ENCODE data around the gene TRAM2. TPM values are rescaled to one million over a fixed set of nuclear protein-coding genes. Genes with fewer than 3 reads are reported as not detected.

The TRAM2 gene
- total and polyA plus RNA-seq, 2 donors (not counting 3 experiments of a cell fraction or from before 2014, with no cell fraction given), result 85.7 to 98.6 TPM

DNA sequence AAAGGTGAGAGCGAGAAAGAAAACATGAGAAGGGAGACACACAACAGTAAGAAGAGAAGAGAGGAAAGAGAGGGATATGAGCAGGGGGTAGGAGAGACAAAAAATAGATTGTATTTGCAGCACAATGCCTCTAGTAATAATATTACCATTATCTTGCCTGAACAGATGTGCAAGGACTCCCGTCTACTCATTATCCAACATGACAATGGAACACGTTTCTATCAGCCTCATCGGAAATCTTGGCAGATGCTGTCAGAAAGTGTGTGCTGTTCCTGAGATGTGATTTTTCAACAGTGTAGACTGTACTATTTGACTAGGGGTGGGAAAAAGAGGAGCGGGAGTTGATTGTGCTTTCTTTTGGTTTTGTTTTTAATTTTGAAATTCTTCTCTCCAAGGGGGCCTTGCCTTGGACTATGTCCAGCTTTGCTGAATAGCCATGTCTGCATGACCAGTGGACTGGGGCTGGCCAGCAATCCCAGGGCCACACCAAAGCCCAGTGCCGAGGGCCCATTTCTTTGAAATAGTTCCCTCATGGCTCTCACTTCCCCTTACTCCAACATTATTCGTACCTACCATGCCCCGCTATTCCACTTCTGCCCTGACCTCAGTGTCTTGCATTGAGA is 11.3 kb upstream of the TRAM2 start:
- H3K9me1 ChIP-seq (replicated peaks; ENCODE audit: control insufficient read depth, extremely low read depth, insufficient read depth, low read length), result no peaks in the 10 kb centered on the region
- no peak overlapping the region for H2AFZ ChIP-seq (ENCODE audit: low read depth, low read length)
- H3K9ac ChIP-seq (replicated peaks; ENCODE audit: extremely low read depth, insufficient read depth, low read length), result no peak overlapping the region
- H4K20me1 ChIP-seq (replicated peaks; ENCODE audit: control insufficient read depth, extremely low read depth, insufficient read depth, low read length), result no peaks in the 10 kb centered on the region
- no peaks in the 10 kb centered on the region for H3K79me2 ChIP-seq (ENCODE audit: control insufficient read depth, insufficient read depth, low read length)
- H3K27me3 ChIP-seq (ENCODE audit: control insufficient read depth in 2 of 2, insufficient read depth in 2 of 2, low read length in 2 of 2), result no peaks in the 10 kb centered on the region
- no peak overlapping the region for H3K27ac ChIP-seq (ENCODE audit: insufficient read depth, low read depth, low read length)
- peaks cover 6% of the 10 kb centered on the region for H3K4me1 ChIP-seq (ENCODE audit: control insufficient read depth, extremely low read depth, insufficient read depth, low read length)
- POLR2A ChIA-PET, result no interaction called here
- TF ChIP-seq JUN (IDR thresholded peaks at IDR 0.05; ENCODE audit: borderline replicate concordance, insufficient read depth, insufficient read length, low read depth), result no peak
- no peaks in the 10 kb centered on the region for H3K9me3 ChIP-seq (replicated peaks; ENCODE audit: control insufficient read depth, insufficient read depth, low read length)
- no peak for FAIRE-seq
- dilution Hi-C loops (cut with MboI; ENCODE audit: extremely low pct_ligation_motif_present, low sequenced_read_pairs) (no loop called here), intact Hi-C loops (cut with micrococcal nuclease) (no loop called here)
- CTCF ChIA-PET, result interaction anchor here (1.2 to 1.4 kb wide), 2 partner anchors 10 to 181 kb away, joined by 3 to 5 read pairs; no protein-coding TSS in a partner anchor
- H3K4me2 ChIP-seq (ENCODE audit: insufficient read depth, low read length), result no peak overlapping the region
- no TSS peak for BruUV-seq (replicated peaks)
- no peaks in the 10 kb centered on the region for H3K36me3 ChIP-seq (ENCODE audit: control insufficient read depth in 2 of 2, extremely low read depth in 1 of 2, insufficient read depth in 2 of 2, low read length in 2 of 2)
- no peak for DNase-seq (ENCODE audit: low read depth, low spot score)
- no peak overlapping the region for H3K4me3 ChIP-seq (replicated peaks in 1 of 3; ENCODE audit: insufficient read depth in 1 of 3, low read depth in 1 of 3, low read length in 3 of 3)

DNA sequence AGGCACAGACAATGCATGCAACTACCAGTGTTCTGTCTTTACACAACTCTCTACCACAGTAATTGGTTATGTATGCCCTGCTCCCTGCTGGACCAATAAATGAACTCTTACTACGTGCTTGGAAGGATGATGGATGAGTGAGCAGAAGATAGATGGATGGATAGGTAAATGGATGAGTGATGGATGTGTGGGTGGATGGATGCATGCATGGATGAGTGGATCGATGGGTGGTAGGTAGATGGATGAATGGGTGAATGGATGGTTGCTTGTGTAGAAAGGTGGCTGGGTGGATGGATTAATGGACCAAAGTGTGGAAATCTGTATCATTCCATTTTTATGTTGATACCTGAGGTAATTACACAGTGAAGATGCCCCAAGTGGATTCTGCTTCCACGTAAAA is 10.1 kb upstream of the TRAM2 start:
- POLR2A ChIA-PET, result no interaction called here
- dilution Hi-C loops (cut with MboI; ENCODE audit: extremely low pct_ligation_motif_present, low sequenced_read_pairs) (no loop called here), intact Hi-C loops (cut with micrococcal nuclease) (no loop called here)
- Histone ChIP-seq H3K79me2 (ENCODE audit: control insufficient read depth, insufficient read depth, low read length) (no peaks in the 10 kb centered on the region), H3K4me3 (replicated peaks in 1 of 3; ENCODE audit: insufficient read depth in 1 of 3, low read depth in 1 of 3, low read length in 3 of 3) (no peak overlapping the region), H3K9me3 (replicated peaks; ENCODE audit: control insufficient read depth, insufficient read depth, low read length) (no peaks in the 10 kb centered on the region), H4K20me1 (replicated peaks; ENCODE audit: control insufficient read depth, extremely low read depth, insufficient read depth, low read length) (no peaks in the 10 kb centered on the region), H3K27ac (ENCODE audit: insufficient read depth, low read depth, low read length) (no peak overlapping the region), H2AFZ (ENCODE audit: low read depth, low read length) (no peak overlapping the region), H3K9me1 (replicated peaks; ENCODE audit: control insufficient read depth, extremely low read depth, insufficient read depth, low read length) (no peaks in the 10 kb centered on the region), H3K9ac (replicated peaks; ENCODE audit: extremely low read depth, insufficient read depth, low read length) (no peak overlapping the region), H3K27me3 (ENCODE audit: control insufficient read depth in 2 of 2, insufficient read depth in 2 of 2, low read length in 2 of 2) (no peaks in the 10 kb centered on the region), H3K4me2 (ENCODE audit: insufficient read depth, low read length) (no peak overlapping the region), H3K4me1 (ENCODE audit: control insufficient read depth, extremely low read depth, insufficient read depth, low read length) (peaks cover 6% of the 10 kb centered on the region), H3K36me3 (ENCODE audit: control insufficient read depth in 2 of 2, extremely low read depth in 1 of 2, insufficient read depth in 2 of 2, low read length in 2 of 2) (no peaks in the 10 kb centered on the region)
- TF ChIP-seq POLR2A (IDR thresholded peaks at IDR 0.05; ENCODE audit: low read depth, low read length) (no peak), GATA2 (IDR thresholded peaks at IDR 0.05; ENCODE audit: insufficient read depth, insufficient read length, low read depth, low read length) (no peak), EZH2 (IDR thresholded peaks at IDR 0.05; ENCODE audit: borderline replicate concordance, low read depth, low read length, severe bottlenecking) (no peak), MYC (IDR thresholded peaks at IDR 0.05; ENCODE audit: low read depth, low read length) (no peak), JUN (IDR thresholded peaks at IDR 0.05; ENCODE audit: borderline replicate concordance, insufficient read depth, insufficient read length, low read depth) (no peak), MAX (IDR thresholded peaks at IDR 0.05; ENCODE audit: insufficient read depth, insufficient read length) (no peak), FOS (IDR thresholded peaks at IDR 0.05; ENCODE audit: borderline replicate concordance, insufficient read depth, low read length) (no peak), POLR2AphosphoS5 (IDR thresholded peaks at IDR 0.05; ENCODE audit: insufficient read depth, low read depth, low read length) (no peak)
- TF ChIP-seq, protein P1, sequence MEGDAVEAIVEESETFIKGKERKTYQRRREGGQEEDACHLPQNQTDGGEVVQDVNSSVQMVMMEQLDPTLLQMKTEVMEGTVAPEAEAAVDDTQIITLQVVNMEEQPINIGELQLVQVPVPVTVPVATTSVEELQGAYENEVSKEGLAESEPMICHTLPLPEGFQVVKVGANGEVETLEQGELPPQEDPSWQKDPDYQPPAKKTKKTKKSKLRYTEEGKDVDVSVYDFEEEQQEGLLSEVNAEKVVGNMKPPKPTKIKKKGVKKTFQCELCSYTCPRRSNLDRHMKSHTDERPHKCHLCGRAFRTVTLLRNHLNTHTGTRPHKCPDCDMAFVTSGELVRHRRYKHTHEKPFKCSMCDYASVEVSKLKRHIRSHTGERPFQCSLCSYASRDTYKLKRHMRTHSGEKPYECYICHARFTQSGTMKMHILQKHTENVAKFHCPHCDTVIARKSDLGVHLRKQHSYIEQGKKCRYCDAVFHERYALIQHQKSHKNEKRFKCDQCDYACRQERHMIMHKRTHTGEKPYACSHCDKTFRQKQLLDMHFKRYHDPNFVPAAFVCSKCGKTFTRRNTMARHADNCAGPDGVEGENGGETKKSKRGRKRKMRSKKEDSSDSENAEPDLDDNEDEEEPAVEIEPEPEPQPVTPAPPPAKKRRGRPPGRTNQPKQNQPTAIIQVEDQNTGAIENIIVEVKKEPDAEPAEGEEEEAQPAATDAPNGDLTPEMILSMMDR (IDR thresholded peaks at IDR 0.05; ENCODE audit: extremely low read depth in 1 of 2, insufficient read depth in 1 of 2, low read depth in 1 of 2, low read length in 2 of 2), result no peak
- DNase-seq (ENCODE audit: low read depth, low spot score), result no peak
- BruUV-seq (replicated peaks), result no TSS peak
- CTCF ChIA-PET, result no interaction called here
- no peak for FAIRE-seq

All from endothelial cell of umbilical vein (primary cell).